CD4-positive, alpha-beta T cell treated with Interleukin-17A for 4 hours (primary cell): ENCODE results near the gene SH3GL1.

Experiments
- DNase-seq: peaks from one replicate; pipeline ENCODE4 v3.0.0-alpha.2; 2020; ENCODE audit warnings: mixed read lengths

Gene SH3GL1

DNA sequence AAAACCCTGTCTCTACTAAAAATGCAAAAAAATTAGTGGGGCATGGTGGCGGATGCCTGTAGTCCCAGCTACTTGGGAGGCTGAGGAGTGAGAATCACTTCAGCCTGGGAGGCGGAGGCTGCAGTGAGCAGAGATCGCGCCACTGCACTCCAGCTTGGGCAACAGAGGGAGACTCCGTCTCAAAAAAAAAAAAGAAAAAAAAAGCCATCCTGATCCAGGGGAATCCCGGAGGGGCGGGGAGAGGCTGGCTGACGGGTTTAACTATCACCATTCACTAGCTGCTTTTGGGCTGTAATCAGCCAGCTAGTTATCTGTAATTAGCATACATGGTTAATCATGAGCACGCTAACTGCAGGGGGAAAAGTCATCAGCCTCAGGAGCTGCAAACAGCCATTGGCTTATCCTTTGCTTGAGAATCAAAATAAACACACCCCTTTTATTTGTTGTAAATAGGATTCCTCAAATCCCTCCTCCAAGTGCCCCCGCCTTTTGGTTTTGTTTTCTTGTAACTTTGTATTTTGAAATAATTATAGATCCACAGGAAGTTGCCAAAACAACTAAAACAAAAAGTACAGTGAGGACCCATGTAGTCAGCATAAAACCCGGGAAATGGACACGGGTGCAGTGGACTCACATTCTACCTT, 86.4 kb downstream of the SH3GL1 start:
- DNase-seq = no peak
